ENCODE data around the gene NPB. TPM values are rescaled to one million over a fixed set of nuclear protein-coding genes. Genes with fewer than 3 reads are reported as not detected.

The NPB gene
- total RNA-seq, 1 donor from 2014 or later = 0.58 TPM

GRCh38 chr17:81942167-81942553 lies 40.1 kb downstream of the NPB start:
- no peak for TF ChIP-seq CTCF (conservative IDR thresholded peaks at IDR 0.05; ENCODE audit: low read depth, low read length)
- H3K4me3 ChIP-seq (ENCODE audit: low read depth, low read length) = no peak overlapping the region
- no peak for DNase-seq (ENCODE audit: low read depth)

- no peak for DNase-seq (ENCODE audit: low read depth)
- H3K4me3 ChIP-seq (ENCODE audit: low read depth, low read length) = no peak overlapping the region
- no peak for TF ChIP-seq CTCF (conservative IDR thresholded peaks at IDR 0.05; ENCODE audit: low read depth, low read length)
These were observed 42.8 kb downstream of the NPB start for GRCh38 chr17:81944858-81945257.

- TF ChIP-seq CTCF (conservative IDR thresholded peaks at IDR 0.05; ENCODE audit: low read depth, low read length) = no peak
- H3K4me3 ChIP-seq (ENCODE audit: low read depth, low read length) = no peak within 1 kb of the TSS
- DNase-seq (ENCODE audit: low read depth) = no peak
These were observed 45.2 kb downstream of the NPB start, which contains the start of gene MYADML2 for GRCh38 chr17:81947189-81947588. Gene MYADML2 (minus strand): TSS chr17:81947233. CDS start chr17:81941741, 5,492 bp downstream.

- DNase-seq (ENCODE audit: low read depth) = no peak
- H3K4me3 ChIP-seq (ENCODE audit: low read depth, low read length) = no peak overlapping the region
- TF ChIP-seq CTCF (conservative IDR thresholded peaks at IDR 0.05; ENCODE audit: low read depth, low read length) = no peak
These were observed 46.8 kb downstream of the NPB start for GRCh38 chr17:81948635-81949378.

- no peak for DNase-seq (ENCODE audit: low read depth)
- no peak for TF ChIP-seq CTCF (conservative IDR thresholded peaks at IDR 0.05; ENCODE audit: low read depth, low read length)
- H3K4me3 ChIP-seq (ENCODE audit: low read depth, low read length) = no peak overlapping the region
These were observed 48.5 kb downstream of the NPB start for GRCh38 chr17:81950501-81950900.

GRCh38 chr17:81951785-81952684 lies 50.0 kb downstream of the NPB start:
- DNase-seq (ENCODE audit: low read depth) = no peak
- no peak overlapping the region for H3K4me3 ChIP-seq (ENCODE audit: low read depth, low read length)
- no peak for TF ChIP-seq CTCF (conservative IDR thresholded peaks at IDR 0.05; ENCODE audit: low read depth, low read length)

Other genes with a start within 250 kb of the NPB start
- 14.2 and 23.5 TPM in 2 replicates for gene PDE6G, start 245.7 kb upstream of the NPB start, total RNA-seq
- 24.4 and 30.6 TPM in 2 replicates for gene OXLD1, start 235.6 kb upstream of the NPB start, total RNA-seq
- 32.7 and 33.2 TPM in 2 replicates for gene CCDC137, start 235.5 kb upstream of the NPB start, total RNA-seq
- 43.5 and 59.0 TPM in 2 replicates for gene ARL16, start 218.4 kb upstream of the NPB start, total RNA-seq
- 122 and 144 TPM in 2 replicates for gene HGS, start 218.2 kb upstream of the NPB start, total RNA-seq
- gene MRPL12, start 198.9 kb upstream of the NPB start, total RNA-seq = 127 and 218 TPM in 2 replicates
- gene SLC25A10, start 190.0 kb upstream of the NPB start, total RNA-seq = 60.1 and 98.6 TPM in 2 replicates
- not detected in 2 replicates for gene GCGR, start 98.1 kb upstream of the NPB start, total RNA-seq
- gene MCRIP1, start 68.9 kb upstream of the NPB start, total RNA-seq = 111 and 153 TPM in 2 replicates
- gene PPP1R27, start 67.2 kb upstream of the NPB start, total RNA-seq = 0.17 and 0.36 TPM in 2 replicates
- 932 and 1,272 TPM in 2 replicates for gene P4HB, start 41.7 kb upstream of the NPB start, total RNA-seq
- 272 and 414 TPM in 2 replicates for gene ARHGDIA, start 30.9 kb upstream of the NPB start, total RNA-seq
- 179 and 367 TPM in 2 replicates for gene ALYREF, start 10.7 kb upstream of the NPB start, total RNA-seq
- gene ANAPC11, start 10.5 kb upstream of the NPB start, total RNA-seq = 280 and 313 TPM in 2 replicates
- 24.3 and 95.4 TPM in 2 replicates for gene PCYT2, start 9.2 kb downstream of the NPB start, total RNA-seq
- 28.5 and 38.1 TPM in 2 replicates for gene SIRT7, start 15.9 kb downstream of the NPB start, total RNA-seq
- gene MAFG, start 25.5 kb downstream of the NPB start, total RNA-seq = 16.1 and 18.5 TPM in 2 replicates
- gene PYCR1, start 35.1 kb downstream of the NPB start, total RNA-seq = 54.3 and 109 TPM in 2 replicates
- gene MYADML2, start 45.0 kb downstream of the NPB start, total RNA-seq = not detected in 2 replicates
- gene NOTUM, start 58.9 kb downstream of the NPB start, total RNA-seq = not detected in 2 replicates
- 20.1 and 22.7 TPM in 2 replicates for gene ASPSCR1, start 75.4 kb downstream of the NPB start, total RNA-seq
- gene CENPX, start 120.6 kb downstream of the NPB start, total RNA-seq = 158 and 228 TPM in 2 replicates
- 44.5 and 44.6 TPM in 2 replicates for gene LRRC45, start 121.1 kb downstream of the NPB start, total RNA-seq
- 52.9 and 60.0 TPM in 2 replicates for gene RAC3, start 129.4 kb downstream of the NPB start, total RNA-seq
- gene DCXR, start 135.5 kb downstream of the NPB start, total RNA-seq = 85.4 and 93.1 TPM in 2 replicates
- gene RFNG, start 149.6 kb downstream of the NPB start, total RNA-seq = 35.8 and 38.8 TPM in 2 replicates
- 105 and 200 TPM in 2 replicates for gene GPS1, start 149.7 kb downstream of the NPB start, total RNA-seq
- gene DUS1L, start 163.6 kb downstream of the NPB start, total RNA-seq = 126 and 154 TPM in 2 replicates
- gene FASN, start 196.0 kb downstream of the NPB start, total RNA-seq = 94.7 and 224 TPM in 2 replicates

All from epithelial cell of proximal tubule (primary cell).